A549 (cell line): ENCODE results near the gene RER1.

Experiments used
- CTCF ChIP-seq: fragments of >200 bp; sonication (Bioruptor Twin); formaldehyde crosslinking; IDR thresholded peaks from 3 replicates; pipeline ENCODE4 v1.5.1; 2016
- POLR2A ChIP-seq: IDR thresholded peaks from 2 replicates; pipeline ENCODE4 v1.6.1; 2012; ENCODE audit warnings: mild to moderate bottlenecking, low read length

- TF ChIP-seq CTCF (no peak), POLR2A (no peak)
Observed at GRCh38 chr1:2342384-2343022, 49.1 kb upstream of the RER1 start.
